Measurements from ENCODE around the gene LYRM4.
"Not testable (repeated sequence)": the region's sequence is repeated elsewhere in the genome, so short reads cannot be mapped to it uniquely, and the experiment has no call there.

The LYRM4 gene

GRCh38 chr6:5068153-5068751 is 192.5 kb downstream of the LYRM4 start:
- no peak for DNase-seq

- no peak for DNase-seq
Observed at GRCh38 chr6:5067305-5067704, 193.4 kb downstream of the LYRM4 start.

- DNase-seq, result no peak
Observed at GRCh38 chr6:5066456-5067093, 194.2 kb downstream of the LYRM4 start.

GRCh38 chr6:5063617-5064016 is 197.1 kb downstream of the LYRM4 start:
- DNase-seq, result no peak

- DNase-seq, result no peak
Observed at GRCh38 chr6:5061152-5061551, 199.6 kb downstream of the LYRM4 start.

- DNase-seq, result not testable (repeated sequence)
Observed at GRCh38 chr6:5060439-5060838, 200.3 kb downstream of the LYRM4 start.

GRCh38 chr6:5059036-5059896 is 201.5 kb downstream of the LYRM4 start:
- DNase-seq, result no peak

Measured in activated CD4-positive, alpha-beta T cell treated with anti-CD3 and anti-CD28 coated beads, Interleukin-2, amount 50 U/mL, for 16 hours (primary cell).